ENCODE data around the gene MCM6. TPM values are rescaled to one million over a fixed set of nuclear protein-coding genes. Genes with fewer than 3 reads are reported as not detected.

Gene MCM6
- total RNA-seq, 1 experiment from 2014 or later = 13.5 TPM

DNA sequence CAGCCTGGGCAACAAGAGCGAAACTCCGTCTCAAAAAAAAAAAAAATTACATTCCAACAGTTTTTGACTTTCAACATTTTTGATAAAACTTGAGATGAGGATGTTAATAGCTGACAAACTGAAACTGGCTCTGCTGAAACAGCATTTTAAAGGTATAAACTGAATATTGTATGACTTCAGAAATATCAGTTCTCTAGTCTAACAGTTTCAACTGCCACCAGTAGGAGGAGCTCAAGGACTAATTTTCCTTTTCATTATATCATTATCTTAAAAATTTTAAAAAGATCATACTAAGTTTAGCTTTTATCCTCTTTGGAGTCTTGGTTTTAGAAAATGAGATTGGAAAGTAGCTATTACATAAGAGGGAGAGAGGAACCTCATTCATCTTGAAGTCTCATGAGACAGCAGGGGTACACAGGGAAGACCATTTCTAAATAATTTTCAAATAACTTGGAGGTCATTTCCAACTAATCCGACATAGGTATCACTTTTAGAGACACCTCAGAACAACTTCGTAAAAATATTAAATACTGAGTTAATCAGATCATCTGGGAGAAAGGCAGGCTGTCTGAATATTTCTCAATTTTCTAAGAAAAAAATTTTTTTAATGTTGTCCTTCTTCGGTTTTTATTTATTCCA, 37.6 kb upstream of the MCM6 start:
- POLR2A ChIA-PET = interaction anchor here (0.6 to 1.3 kb wide), 6 partner anchors 35 to 466 kb away, joined by 3 to 5 read pairs (median 4); partner anchors contain the start of gene DARS1
- peak; percentile 76 for TF ChIP-seq CTCF (IDR thresholded peaks at IDR 0.05; ENCODE audit: unreplicated experiment)
- Mint-ChIP-seq H3K4me3 (ENCODE audit: unreplicated experiment) (no peak overlapping the region), H3K4me1 (ENCODE audit: insufficient read depth, unreplicated experiment) (no peaks in the 10 kb centered on the region), H3K36me3 (ENCODE audit: insufficient read depth, unreplicated experiment) (peaks cover 70% of the 10 kb centered on the region), H3K27me3 (ENCODE audit: insufficient read depth, unreplicated experiment) (no peaks in the 10 kb centered on the region), H3K9me3 (ENCODE audit: unreplicated experiment) (no peaks in the 10 kb centered on the region), H3K27ac (ENCODE audit: low read depth, unreplicated experiment) (no peak overlapping the region)
- no TSS peak for BruUV-seq (replicated peaks)
- peak; percentile 60 for DNase-seq (ENCODE audit: unreplicated experiment)
- intact Hi-C loops (cut with micrococcal nuclease) = loop anchor here (2.0 to 5.0 kb wide), 3 partner anchors 203 to 1923 kb away; partner anchors contain the start of gene CXCR4
- CTCF ChIA-PET = interaction anchor here (0.6 to 7.1 kb wide), 50 partner anchors 8 to 1755 kb away, joined by 3 to 241 read pairs (median 4); no protein-coding TSS in a partner anchor

DNA sequence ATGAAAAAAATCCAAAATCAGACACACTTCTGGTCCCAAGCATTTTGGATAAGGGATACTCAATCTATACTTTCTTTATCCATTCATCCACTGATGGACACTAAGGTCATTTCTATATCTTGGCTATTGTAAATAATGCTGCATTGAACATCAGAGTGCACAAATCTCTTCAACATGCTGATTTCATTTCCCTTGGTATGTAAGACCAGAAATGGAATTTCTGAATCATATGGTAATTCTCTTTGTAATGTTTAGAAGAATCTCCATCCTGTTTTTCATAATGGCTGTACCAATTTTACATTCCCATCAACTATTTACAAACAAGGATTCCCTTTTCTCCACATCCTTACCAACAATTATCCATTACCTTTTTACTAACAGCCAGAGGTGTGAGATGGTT, 33.7 kb upstream of the MCM6 start:
- peaks cover 88% of the 10 kb centered on the region for H3K36me3 Mint-ChIP-seq (ENCODE audit: insufficient read depth, unreplicated experiment)

DNA sequence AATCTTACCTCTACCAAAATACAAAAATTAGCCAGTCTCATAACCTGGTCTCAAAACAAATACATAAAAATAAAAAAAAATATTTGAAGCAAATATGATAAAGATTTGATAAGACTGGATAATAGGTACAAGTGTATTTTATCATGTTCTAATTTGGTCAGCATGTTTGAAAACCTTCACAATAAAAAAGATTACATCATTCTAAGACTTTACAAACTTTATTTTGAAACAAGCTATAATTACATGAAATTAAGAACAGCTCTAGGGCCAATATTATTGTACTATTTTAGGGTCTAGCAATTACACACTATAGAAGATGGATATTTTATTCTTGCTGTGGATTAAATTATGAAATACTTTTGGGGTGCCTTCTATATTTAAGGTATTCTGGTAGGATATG, 29.4 kb upstream of the MCM6 start:
- Mint-ChIP-seq H3K36me3 (ENCODE audit: insufficient read depth, unreplicated experiment) (peaks cover 75% of the 10 kb centered on the region), H3K27me3 (ENCODE audit: insufficient read depth, unreplicated experiment) (no peaks in the 10 kb centered on the region), H3K27ac (ENCODE audit: low read depth, unreplicated experiment) (no peak overlapping the region), H3K4me3 (ENCODE audit: unreplicated experiment) (no peak overlapping the region), H3K4me1 (ENCODE audit: insufficient read depth, unreplicated experiment) (no peaks in the 10 kb centered on the region), H3K9me3 (ENCODE audit: unreplicated experiment) (no peaks in the 10 kb centered on the region)
- intact Hi-C loops (cut with micrococcal nuclease) = no loop called here
- no TSS peak for BruUV-seq (replicated peaks)
- no peak for DNase-seq (ENCODE audit: unreplicated experiment)
- CTCF ChIA-PET = interaction anchor here (1.0 to 1.2 kb wide), 2 partner anchors 8 to 30 kb away, joined by 4 to 5 read pairs; no protein-coding TSS in a partner anchor
- POLR2A ChIA-PET = interaction anchor here (1.4 kb wide), 1 partner anchor 10 kb away, joined by 3 read pairs; no protein-coding TSS in a partner anchor
- no peak for TF ChIP-seq CTCF (IDR thresholded peaks at IDR 0.05; ENCODE audit: unreplicated experiment)

More for the DNA sequence above, 33.7 kb upstream of the MCM6 start:
- CTCF ChIA-PET = interaction anchor here (1.6 kb wide), 1 partner anchor 469 kb away, joined by 9 read pairs; no protein-coding TSS in a partner anchor
- Mint-ChIP-seq H3K4me3 (ENCODE audit: unreplicated experiment) (no peak overlapping the region), H3K27ac (ENCODE audit: low read depth, unreplicated experiment) (no peak overlapping the region), H3K27me3 (ENCODE audit: insufficient read depth, unreplicated experiment) (no peaks in the 10 kb centered on the region), H3K9me3 (ENCODE audit: unreplicated experiment) (no peaks in the 10 kb centered on the region), H3K4me1 (ENCODE audit: insufficient read depth, unreplicated experiment) (no peaks in the 10 kb centered on the region)
- DNase-seq (ENCODE audit: unreplicated experiment) = no peak
- POLR2A ChIA-PET = no interaction called here
- intact Hi-C loops (cut with micrococcal nuclease) = loop anchor here (5.0 kb wide), 2 partner anchors 207 to 1927 kb away; partner anchors contain the start of gene CXCR4
- no TSS peak for BruUV-seq (replicated peaks)
- no peak for TF ChIP-seq CTCF (IDR thresholded peaks at IDR 0.05; ENCODE audit: unreplicated experiment)

- BruUV-seq (replicated peaks) = no TSS peak
- Mint-ChIP-seq H3K9me3 (ENCODE audit: unreplicated experiment) (no peaks in the 10 kb centered on the region), H3K27me3 (ENCODE audit: insufficient read depth, unreplicated experiment) (no peaks in the 10 kb centered on the region), H3K4me1 (ENCODE audit: insufficient read depth, unreplicated experiment) (no peaks in the 10 kb centered on the region), H3K27ac (ENCODE audit: low read depth, unreplicated experiment) (no peak overlapping the region), H3K4me3 (ENCODE audit: unreplicated experiment) (no peak overlapping the region), H3K36me3 (ENCODE audit: insufficient read depth, unreplicated experiment) (peaks cover 65% of the 10 kb centered on the region)
- TF ChIP-seq CTCF (IDR thresholded peaks at IDR 0.05; ENCODE audit: unreplicated experiment) = no peak
- DNase-seq (ENCODE audit: unreplicated experiment) = peak; percentile 8
- intact Hi-C loops (cut with micrococcal nuclease) = no loop called here
- ChIA-PET POLR2A (interaction anchor here (0.6 to 1.2 kb wide), 2 partner anchors 26 to 927 kb away, joined by 3 read pairs; no protein-coding TSS in a partner anchor), CTCF (interaction anchor here (0.8 to 1.5 kb wide), 3 partner anchors 9 to 911 kb away, joined by 3 to 4 read pairs (median 3); no protein-coding TSS in a partner anchor)
Observed at GRCh38 chr2:135904341-135904989, 28.2 kb upstream of the MCM6 start.

All from MCF 10A (cell line).